HTERT RPE-1 (cell line): ENCODE data around the gene VRK3.

Source experiments
- in situ Hi-C: fragments of 300-500 bp; cut with MboI; formaldehyde crosslinking; loops from 4 replicates; pipeline ENCODE4 v1.14.3; 2020; ENCODE audit warnings: low sequenced_read_pairs

VRK3 gene

GRCh38 chr19:49932731-49933131 lies 92.4 kb downstream of the VRK3 start:
- in situ Hi-C loops: no loop called here

GRCh38 chr19:49932041-49932451 lies 93.1 kb downstream of the VRK3 start:
- in situ Hi-C loops: no loop called here

- in situ Hi-C loops: no loop called here
Observed at GRCh38 chr19:49931293-49932040, 93.7 kb downstream of the VRK3 start.

GRCh38 chr19:49930483-49931011 lies 94.6 kb downstream of the VRK3 start:
- in situ Hi-C loops: no loop called here

- in situ Hi-C loops: no loop called here
Observed at GRCh38 chr19:49929611-49930482, 95.3 kb downstream of the VRK3 start.

GRCh38 chr19:49929121-49929610 lies 96.0 kb downstream of the VRK3 start, which contains the start of the genes ATF5 and NUP62:
Gene ATF5, plus strand, starts transcription at chr19:49929205. Its CDS starts 1,646 bp downstream, at chr19:49930851.
Gene NUP62, minus strand, starts transcription at chr19:49929504. Its CDS starts 19,697 bp downstream, at chr19:49909807.
- in situ Hi-C loops: no loop called here

- in situ Hi-C loops: no loop called here
Observed at GRCh38 chr19:49927526-49928264, 97.5 kb downstream of the VRK3 start.

GRCh38 chr19:49926515-49926914 lies 98.7 kb downstream of the VRK3 start:
- in situ Hi-C loops: no loop called here
